ENCODE measurements around the gene RDH12.

- TF ChIP-seq EZH2 (IDR thresholded peaks at IDR 0.05; ENCODE audit: insufficient read depth, low read length): no peak
- peak; percentile 79 for TF ChIP-seq CTCF (IDR thresholded peaks at IDR 0.05; ENCODE audit: insufficient read depth, low read depth, low read length)
These were observed 34.8 kb upstream of the RDH12 start for GRCh38 chr14:67666750-67667449.
